ENCODE data around the gene PITRM1. TPM values are rescaled to one million over a fixed set of nuclear protein-coding genes. Genes with fewer than 3 reads are reported as not detected.

Gene PITRM1
- total and polyA plus RNA-seq, 9 donors = 46.6 to 107 (median 73.7) TPM

DNA sequence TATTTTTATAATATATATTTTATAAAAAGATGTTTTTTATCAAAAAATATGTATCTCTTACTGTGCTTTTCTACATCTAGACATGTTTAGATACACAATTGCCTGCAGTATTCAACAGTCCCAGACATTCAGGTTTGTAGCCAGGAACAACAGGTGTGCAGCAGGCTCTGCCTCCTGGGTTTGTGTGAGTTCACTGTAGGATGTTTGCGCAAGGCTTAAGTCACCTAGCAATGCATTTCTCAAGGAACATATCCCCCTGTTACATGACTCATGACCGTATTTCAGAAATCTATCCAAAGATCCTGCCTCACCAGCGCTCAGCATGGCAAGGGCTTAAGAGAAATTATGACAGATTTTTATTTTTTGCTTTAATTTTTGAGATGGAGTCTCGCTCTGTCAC is 41.5 kb downstream of the PITRM1 start:
- H3K27me3 ChIP-seq = no peaks in the 10 kb centered on the region
- no peaks in the 10 kb centered on the region for H3K4me1 ChIP-seq (ENCODE audit: insufficient read depth)
- intact Hi-C loops (cut with DNase I) = no loop called here
- H3K27ac ChIP-seq = no peak overlapping the region
- 94 to 100% (median 95%) methylated on average over 4 of the region's 4 CpGs for WGBS, 3 donors
- H3K9me3 ChIP-seq = no peaks in the 10 kb centered on the region
- TF ChIP-seq, protein P1, sequence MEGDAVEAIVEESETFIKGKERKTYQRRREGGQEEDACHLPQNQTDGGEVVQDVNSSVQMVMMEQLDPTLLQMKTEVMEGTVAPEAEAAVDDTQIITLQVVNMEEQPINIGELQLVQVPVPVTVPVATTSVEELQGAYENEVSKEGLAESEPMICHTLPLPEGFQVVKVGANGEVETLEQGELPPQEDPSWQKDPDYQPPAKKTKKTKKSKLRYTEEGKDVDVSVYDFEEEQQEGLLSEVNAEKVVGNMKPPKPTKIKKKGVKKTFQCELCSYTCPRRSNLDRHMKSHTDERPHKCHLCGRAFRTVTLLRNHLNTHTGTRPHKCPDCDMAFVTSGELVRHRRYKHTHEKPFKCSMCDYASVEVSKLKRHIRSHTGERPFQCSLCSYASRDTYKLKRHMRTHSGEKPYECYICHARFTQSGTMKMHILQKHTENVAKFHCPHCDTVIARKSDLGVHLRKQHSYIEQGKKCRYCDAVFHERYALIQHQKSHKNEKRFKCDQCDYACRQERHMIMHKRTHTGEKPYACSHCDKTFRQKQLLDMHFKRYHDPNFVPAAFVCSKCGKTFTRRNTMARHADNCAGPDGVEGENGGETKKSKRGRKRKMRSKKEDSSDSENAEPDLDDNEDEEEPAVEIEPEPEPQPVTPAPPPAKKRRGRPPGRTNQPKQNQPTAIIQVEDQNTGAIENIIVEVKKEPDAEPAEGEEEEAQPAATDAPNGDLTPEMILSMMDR (IDR thresholded peaks at IDR 0.05) = no peak
- TF ChIP-seq POLR2A (IDR thresholded peaks at IDR 0.05) = no peak
- no peak for TF ChIP-seq EP300 (IDR thresholded peaks at IDR 0.05)
- H3K36me3 ChIP-seq = no peaks in the 10 kb centered on the region
- no peak for DNase-seq
- H3K4me3 ChIP-seq = no peak overlapping the region

- no peaks in the 10 kb centered on the region for H3K4me1 ChIP-seq (ENCODE audit: insufficient read depth)
- no peak overlapping the region for H3K27ac ChIP-seq
- no peak overlapping the region for H3K4me3 ChIP-seq
- intact Hi-C loops (cut with DNase I) = no loop called here
- WGBS, 3 donors = 89 to 98% (median 97%) methylated on average over 37 to 40 of the region's 40 CpGs
- H3K36me3 ChIP-seq = no peaks in the 10 kb centered on the region
- no peak for DNase-seq
- no peaks in the 10 kb centered on the region for H3K27me3 ChIP-seq
- no peaks in the 10 kb centered on the region for H3K9me3 ChIP-seq
- no peak for TF ChIP-seq POLR2A (IDR thresholded peaks at IDR 0.05)
- TF ChIP-seq EP300 (IDR thresholded peaks at IDR 0.05) = no peak
- TF ChIP-seq, protein P1 (IDR thresholded peaks at IDR 0.05) = no peak
Observed at GRCh38 chr10:3129581-3130340, 42.8 kb downstream of the PITRM1 start.

GRCh38 chr10:3128379-3129130 is 44.0 kb downstream of the PITRM1 start:
- no peaks in the 10 kb centered on the region for H3K4me1 ChIP-seq (ENCODE audit: insufficient read depth)
- no peak overlapping the region for H3K4me3 ChIP-seq
- H3K9me3 ChIP-seq = no peaks in the 10 kb centered on the region
- no peak for DNase-seq
- H3K36me3 ChIP-seq = no peaks in the 10 kb centered on the region
- intact Hi-C loops (cut with DNase I) = no loop called here
- no peaks in the 10 kb centered on the region for H3K27me3 ChIP-seq
- WGBS, 3 donors = 94 to 96% (median 95%) methylated on average over 21 to 24 of the region's 24 CpGs
- H3K27ac ChIP-seq = no peak overlapping the region
- TF ChIP-seq POLR2A (IDR thresholded peaks at IDR 0.05) = no peak
- TF ChIP-seq, protein P1 (IDR thresholded peaks at IDR 0.05) = no peak

GRCh38 chr10:3127921-3128320 is 44.7 kb downstream of the PITRM1 start:
- H3K4me1 ChIP-seq (ENCODE audit: insufficient read depth) = no peaks in the 10 kb centered on the region
- TF ChIP-seq POLR2A (IDR thresholded peaks at IDR 0.05) (no peak), EP300 (IDR thresholded peaks at IDR 0.05) (no peak)
- TF ChIP-seq, protein P1 (IDR thresholded peaks at IDR 0.05) = no peak
- no peaks in the 10 kb centered on the region for H3K27me3 ChIP-seq
- no peaks in the 10 kb centered on the region for H3K9me3 ChIP-seq
- H3K36me3 ChIP-seq = no peaks in the 10 kb centered on the region
- no peak overlapping the region for H3K27ac ChIP-seq
- intact Hi-C loops (cut with DNase I) = no loop called here
- 81 to 83% (median 82%) methylated on average over 10 of the region's 10 CpGs for WGBS, 3 donors
- H3K4me3 ChIP-seq = no peak overlapping the region
- no peak for DNase-seq
